Adipose tissue (tissue), 3 donors: ENCODE measurements around the gene HOXB9. TPM values are rescaled to one million over a fixed set of nuclear protein-coding genes. Genes with fewer than 3 reads are reported as not detected.

Source experiments
- H3K27ac ChIP-seq: one replicate; pipeline ENCODE4 v1.5.1; 2013; ENCODE audit warnings: low read depth, low read length
- WGBS, 3 donors: extraction: QIAGEN DNeasy Blood & Tissue Kit; methylation state at CpG; one replicate each; pipeline ENCODE4 v1.1.7; 2013; 5-methylcytosine and 5-hydroxymethylcytosine counted together
- polyA plus RNA-seq, 3 donors: library from polyadenylated mRNA; stranded (reverse); fragments of 200-250 nt; gene quantifications; one replicate each; pipeline ENCODE4 v1.2.3, GENCODE V29; 2013
- donor health status: healthy with polysubstance abuse.
- donor health status: Bipolar disorder and iron deficiency.
- donor health status: healthy.

HOXB9 gene
- polyA plus RNA-seq, 3 donors, result 0.15 to 1.0 (median 0.97) TPM

DNA sequence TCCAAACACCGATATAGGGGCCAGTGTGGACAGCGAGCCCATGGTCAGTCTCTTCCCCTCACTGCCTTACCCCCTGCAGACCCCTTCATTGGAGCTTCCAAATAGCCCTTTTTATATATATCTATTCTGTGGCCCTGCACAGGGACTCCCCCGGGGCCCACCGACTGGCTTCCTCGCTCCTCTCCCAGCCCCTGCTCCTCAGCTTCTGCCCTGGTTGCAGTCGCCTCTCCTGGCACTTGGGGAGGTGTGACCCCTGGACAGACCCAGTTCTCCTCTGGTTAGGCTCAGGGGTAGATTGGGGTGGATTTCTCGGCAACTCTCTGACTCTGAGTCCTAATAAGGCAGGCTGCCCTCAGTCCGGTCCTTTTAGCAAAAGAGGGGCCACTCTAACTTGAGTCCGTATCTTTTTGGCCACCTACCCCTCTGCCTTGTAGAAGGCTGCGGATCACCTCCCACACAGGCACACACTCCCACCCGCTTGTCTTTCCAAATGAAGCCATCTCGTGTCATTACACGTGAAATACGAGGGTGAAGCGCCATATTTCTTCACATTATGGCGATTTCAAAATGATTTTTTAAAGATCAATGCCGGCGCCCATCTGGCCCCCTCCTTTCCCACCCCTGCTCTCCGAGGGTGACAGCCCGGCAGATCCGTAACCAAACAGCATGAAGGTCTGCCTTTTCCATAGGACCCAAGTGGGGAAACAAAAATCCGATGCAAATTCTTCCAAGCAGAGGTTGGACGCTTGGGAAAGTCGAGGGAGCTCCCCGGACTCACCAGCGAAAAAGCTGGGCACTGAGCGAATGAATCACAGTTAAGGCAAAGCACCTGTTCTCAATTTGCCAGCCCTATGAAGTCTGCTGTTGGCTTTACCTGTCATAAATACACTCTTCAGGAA, 1.7 kb upstream of the HOXB9 start:
- no peak overlapping the region for H3K27ac ChIP-seq
- 21 to 47% (median 47%) methylated on average over 27 of the region's 27 CpGs for WGBS, 3 donors

DNA sequence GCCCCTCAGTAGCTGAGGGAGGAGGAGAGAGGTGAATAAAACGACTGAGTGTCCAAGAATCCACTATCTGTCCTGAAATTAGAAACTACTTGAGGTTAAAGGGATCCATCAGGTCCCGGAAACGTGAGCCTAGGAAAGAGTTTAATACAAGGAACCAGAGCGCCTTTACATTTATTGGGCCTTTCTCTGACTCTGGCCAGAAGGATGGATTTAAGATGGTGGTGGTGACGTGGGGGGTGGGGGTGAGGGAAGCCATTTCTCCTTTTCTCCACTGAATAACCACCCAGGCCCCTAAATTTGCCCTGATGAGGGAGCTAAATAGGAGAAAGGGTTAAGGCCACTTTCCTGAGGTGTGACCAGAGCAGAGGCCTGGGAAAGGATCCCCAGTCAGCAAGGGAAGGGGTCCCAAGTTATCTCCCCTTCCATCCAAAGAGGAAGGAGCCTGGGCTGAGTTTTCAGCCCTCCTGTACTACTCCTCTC, 1.0 kb upstream of the HOXB9 start:
- no peak overlapping the region for H3K27ac ChIP-seq
- WGBS, 3 donors, result 24 to 45% (median 40%) methylated on average over 5 of the region's 5 CpGs

DNA sequence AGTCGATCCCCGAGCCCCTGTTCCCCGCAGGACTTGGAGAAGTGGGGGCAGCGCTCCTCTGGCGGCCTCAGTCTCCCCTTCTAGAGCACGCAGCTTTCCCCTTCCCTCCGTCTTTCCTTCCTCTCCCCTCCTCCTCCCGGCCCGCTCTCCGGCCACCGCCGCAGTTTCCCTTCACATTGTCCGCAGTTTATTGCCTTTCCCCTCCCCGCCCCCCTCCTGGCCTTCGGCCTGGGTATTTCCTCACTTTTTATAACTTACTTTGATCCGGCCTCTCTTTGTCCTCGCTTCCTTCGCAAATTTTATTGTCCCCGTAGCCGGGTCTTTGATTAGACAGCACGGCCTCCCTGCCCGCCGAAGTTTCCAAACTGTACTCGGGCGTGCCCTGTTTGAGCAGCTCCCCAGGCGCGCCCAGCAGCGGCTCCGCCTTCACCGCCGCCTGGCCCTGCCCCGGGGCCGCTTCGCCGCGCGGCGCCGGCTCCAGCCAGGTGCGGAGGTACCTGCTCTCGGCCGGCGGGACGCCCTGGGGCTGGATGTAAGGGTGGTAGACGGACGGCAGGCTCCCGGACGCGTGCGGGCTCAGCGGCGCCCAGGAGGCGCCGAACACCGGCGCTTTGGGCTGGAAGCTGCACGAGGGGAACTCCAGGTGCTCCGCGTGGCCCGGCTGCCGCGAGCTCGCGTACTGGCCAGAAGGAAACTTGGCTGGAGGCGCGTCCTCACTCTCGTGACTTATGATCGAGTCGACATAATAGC, 488 bp downstream of the HOXB9 start:
- WGBS, 3 donors, result 1% methylated on average over 68 to 69 of the region's 69 CpGs
- H3K27ac ChIP-seq, result no peak overlapping the region

DNA sequence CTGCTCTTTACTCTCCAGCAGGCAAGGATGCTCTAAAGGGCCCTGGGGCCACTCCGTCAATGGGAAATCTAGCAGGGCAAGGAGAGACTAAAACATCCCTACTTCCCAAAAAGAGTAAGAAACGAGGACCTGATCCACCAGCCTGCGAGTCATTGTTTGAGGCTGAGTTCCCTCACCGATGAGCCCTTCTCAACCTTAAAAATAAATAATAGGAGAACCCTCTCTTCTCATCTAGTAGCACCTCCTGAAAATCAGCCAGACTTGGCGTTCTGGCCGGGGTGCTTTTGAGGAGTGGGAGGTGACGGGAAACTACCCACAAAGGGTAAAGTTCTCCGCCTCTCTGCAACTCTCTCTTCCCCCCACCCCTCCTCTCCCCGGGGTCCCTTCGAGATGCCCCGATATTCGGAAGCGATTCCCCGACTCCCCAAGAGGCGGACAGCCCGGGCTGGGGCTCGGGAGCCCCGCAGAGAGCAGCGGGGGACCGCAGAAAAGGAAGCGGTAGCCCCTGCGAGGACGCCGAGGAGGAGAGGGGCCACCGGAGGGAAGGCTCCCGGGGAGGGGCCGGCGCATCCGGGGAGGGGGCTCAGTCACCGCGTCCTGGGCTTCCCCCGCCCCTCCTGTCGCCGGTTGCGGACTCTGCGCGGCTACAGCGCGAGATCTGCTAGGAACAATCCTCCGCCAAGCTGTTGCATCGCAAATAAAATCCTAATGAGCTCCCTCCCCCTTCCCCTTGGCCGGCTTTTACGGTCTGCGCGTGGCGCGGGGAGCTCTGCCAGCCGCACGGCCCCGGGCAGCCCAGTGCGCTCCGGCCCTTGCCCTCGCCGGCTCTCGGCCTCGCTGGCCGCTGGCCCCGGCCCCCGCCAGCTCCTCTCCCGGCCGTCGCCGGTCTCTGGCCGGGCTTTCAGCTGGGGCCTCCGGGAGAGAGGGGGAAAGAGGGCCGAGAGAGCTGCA, 1.3 kb downstream of the HOXB9 start:
- H3K27ac ChIP-seq, result no peak overlapping the region
- WGBS, 3 donors, result 2 to 3% (median 2%) methylated on average over 52 to 66 of the region's 66 CpGs

DNA sequence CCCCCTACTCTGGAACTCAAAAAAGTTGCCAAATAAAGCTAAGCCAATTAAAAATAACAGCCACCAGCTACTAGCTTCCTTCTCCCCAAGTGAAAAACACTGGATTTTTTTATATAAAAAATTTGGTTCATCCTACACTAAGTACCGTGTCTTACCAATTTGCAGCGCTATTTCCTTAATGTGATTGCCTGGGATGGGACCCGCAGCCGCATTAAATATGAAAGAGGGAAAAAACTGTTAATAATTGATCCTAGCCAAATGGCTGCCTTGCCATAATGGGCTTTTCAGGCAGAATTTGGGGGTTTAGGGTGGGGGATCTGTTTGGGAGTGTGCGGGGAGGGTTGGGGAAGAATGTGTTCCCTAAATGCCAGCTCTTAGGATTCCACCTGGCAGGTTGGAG, 2.0 kb downstream of the HOXB9 start:
- H3K27ac ChIP-seq, result no peak overlapping the region
- WGBS, 3 donors, result 24 to 71% (median 60%) methylated on average over 5 of the region's 5 CpGs

DNA sequence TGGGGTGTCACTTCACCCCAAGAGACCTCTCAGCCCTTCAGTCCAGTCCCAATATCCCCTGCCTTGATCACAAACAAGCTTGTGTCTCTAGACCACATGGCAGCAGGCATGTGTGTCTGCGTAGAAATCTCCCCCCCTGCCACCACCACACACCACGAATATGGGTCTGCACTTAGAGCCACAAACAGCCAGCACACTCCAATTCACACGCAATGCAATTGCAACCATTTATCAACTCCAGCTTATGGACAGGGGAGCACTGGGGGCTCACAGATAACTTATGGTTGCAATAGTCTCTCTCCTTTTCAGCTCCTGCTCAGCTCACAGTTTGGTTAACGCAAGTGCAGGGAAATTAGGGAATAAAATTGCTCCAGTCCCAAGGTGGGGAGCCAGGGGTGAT, 2.6 kb downstream of the HOXB9 start:
- WGBS, 3 donors, result 25 to 58% (median 55%) methylated on average over 4 of the region's 4 CpGs

DNA sequence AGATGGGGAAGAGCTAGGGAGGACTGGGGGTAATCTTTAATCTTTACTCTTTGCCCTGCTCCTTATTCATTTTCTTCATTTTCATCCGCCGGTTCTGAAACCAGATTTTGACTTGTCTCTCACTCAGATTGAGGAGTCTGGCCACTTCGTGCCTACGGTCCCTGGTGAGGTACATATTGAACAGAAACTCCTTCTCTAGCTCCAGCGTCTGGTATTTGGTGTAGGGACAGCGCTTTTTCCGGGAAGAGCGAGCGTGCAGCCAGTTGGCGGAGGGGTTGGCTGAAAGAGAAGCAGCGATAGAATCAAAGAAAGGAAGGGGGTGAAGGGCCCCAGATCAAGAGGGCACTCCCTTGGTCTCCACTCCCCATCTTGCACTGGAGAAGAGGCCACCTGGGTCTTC, 3.3 kb downstream of the HOXB9 start:
- no peak overlapping the region for H3K27ac ChIP-seq
- WGBS, 3 donors, result 27 to 76% (median 67%) methylated on average over 11 of the region's 11 CpGs

More for the DNA sequence above, 2.6 kb downstream of the HOXB9 start:
- H3K27ac ChIP-seq, result no peak overlapping the region

DNA sequence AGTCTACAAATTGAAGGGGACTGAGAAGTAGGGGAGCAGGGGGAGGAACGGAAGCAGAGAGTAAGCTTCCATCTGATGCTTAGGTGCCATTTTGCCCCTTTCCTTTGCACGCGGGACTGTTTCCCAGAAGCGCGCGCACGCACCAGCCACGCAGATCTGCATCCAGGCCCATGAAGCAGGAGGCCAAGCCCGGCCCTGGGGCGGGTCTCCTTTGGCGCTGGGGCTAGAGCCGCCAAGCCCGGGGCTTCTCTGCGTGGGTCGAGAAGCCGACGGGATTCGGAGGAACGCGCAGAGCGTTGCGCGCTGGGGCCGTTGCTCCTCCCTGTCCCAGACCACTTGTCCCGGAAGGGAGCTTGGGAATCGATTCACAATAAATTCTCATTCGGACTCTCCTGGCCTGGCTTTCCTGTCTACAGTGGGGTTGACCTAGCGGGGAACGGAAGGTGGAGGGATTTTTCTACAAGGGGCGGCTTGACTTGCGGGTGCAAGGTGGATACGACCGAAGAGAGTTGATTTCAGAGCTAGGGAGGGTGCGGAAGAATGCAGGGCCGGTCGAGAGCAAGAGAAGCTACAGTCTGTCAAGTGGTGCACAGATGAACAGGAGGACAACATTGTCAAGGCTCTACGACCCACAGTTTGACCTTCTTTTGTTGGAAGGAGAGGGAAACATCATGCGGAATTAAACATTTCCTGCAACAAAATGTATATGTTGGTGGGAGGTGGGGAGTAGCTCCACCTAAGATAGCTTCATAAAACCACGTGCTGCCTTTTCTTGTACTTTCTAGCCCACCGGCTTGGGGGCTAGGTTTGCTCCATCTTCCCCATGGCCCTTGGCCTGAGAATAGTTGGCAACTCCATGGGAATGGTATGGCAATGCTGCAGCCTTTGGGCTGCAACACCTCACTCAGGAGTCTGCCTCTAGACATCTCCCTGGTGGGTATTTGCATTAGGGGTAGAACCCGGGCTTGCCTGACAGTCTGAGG, 4.5 kb downstream of the HOXB9 start:
- 17 to 59% (median 56%) methylated on average over 37 to 41 of the region's 41 CpGs for WGBS, 3 donors

DNA sequence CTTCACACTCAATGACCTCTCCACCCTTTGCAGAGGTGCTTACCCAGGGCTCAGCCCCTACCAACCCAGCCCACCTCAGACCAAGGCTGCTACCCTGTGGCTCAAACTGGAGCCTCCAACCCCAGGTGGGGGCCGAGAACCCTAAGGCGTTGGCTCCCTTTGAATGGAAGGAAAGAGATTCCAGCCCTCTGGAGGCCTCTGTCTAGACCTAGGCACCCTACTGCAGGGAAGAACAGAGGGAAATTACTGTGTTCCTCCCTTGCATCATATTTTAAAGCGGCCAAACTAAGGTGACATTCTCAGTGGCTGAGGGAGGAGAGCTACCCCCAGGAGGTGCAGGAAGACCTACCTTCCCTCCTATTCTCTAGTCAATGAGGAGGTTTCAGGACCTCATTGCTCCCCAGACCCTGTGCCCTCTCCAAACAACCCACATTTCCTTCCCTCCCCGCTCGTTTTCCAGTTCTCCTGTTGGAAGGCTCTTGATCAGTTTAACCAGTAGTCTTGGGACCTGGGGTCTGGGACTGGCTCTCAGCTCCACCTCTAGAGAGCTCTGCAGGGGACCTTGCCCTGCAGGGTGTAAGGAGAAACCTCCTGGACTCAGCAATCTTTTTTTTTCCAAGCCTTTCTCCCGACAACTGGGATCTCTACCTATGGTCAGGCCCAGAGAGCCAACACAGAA, 5.6 kb downstream of the HOXB9 start:
- WGBS, 3 donors, result 32 to 82% (median 78%) methylated on average over 6 of the region's 6 CpGs
- no peak overlapping the region for H3K27ac ChIP-seq

More for the DNA sequence above, 4.5 kb downstream of the HOXB9 start:
- no peak overlapping the region for H3K27ac ChIP-seq

DNA sequence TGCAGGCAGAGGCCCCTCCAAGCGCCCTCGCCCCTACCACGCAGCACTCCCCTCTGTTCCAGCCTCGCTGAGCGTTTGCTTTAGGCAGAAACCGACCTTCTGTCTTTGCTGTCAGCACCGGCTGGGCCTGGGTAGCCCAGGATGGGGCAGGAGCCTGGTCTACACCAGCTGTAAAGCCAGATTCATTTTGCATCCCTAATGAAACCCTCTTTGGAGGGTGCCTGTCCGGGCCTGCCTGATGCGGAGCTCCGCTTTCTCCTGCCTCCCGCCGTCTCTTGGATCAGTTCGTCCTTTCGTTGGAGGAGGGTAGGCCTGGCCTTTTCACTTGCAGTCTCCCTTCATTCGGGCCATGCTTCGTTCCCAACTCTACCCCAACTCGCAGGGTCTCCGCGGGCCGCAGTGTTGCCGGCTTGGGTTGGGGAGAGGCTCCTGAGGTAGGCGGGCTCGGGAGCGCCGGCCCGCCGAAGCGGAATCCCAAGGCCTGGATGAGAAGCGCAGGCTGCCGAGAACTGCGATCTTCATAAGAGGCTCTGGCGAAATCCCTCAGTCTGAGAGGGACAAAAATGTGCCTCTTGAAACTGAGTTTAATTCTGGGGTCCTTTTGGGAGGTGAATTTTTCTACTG, 6.2 kb downstream of the HOXB9 start:
- 22 to 77% (median 70%) methylated on average over 32 of the region's 32 CpGs for WGBS, 3 donors
- H3K27ac ChIP-seq, result no peak overlapping the region

DNA sequence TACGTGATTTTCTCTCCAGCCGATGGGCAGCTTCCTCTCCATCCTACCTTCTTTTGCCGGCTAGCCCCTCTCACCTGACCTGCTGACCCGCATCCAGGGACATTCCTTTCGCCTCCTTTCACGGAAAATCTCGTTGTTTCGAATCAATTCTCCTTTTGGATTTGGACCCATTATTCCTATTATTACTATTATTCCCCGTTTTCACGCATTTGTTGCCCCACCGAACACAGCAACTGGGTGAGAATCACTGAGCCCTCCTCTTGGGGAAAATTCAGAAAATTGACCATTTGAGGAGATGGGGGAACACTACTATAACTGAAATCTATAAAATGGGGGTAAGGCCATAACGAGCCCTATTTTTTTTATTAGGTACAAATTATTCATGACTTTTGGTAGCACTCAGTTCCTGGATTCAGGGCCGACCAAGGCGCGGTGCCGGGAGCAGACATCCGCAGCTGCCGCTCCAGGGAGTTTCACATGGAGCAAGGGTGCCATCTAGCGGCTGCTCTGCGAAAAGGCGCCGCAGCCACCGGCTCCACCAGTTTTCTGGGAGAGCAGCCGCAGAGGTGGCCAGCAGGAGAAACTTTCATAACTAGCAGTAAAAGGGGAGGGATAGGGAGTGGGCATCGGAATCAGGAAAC, 7.8 kb downstream of the HOXB9 start:
- H3K27ac ChIP-seq, result no peak overlapping the region
- 5 to 12% (median 11%) methylated on average over 25 of the region's 25 CpGs for WGBS, 3 donors

DNA sequence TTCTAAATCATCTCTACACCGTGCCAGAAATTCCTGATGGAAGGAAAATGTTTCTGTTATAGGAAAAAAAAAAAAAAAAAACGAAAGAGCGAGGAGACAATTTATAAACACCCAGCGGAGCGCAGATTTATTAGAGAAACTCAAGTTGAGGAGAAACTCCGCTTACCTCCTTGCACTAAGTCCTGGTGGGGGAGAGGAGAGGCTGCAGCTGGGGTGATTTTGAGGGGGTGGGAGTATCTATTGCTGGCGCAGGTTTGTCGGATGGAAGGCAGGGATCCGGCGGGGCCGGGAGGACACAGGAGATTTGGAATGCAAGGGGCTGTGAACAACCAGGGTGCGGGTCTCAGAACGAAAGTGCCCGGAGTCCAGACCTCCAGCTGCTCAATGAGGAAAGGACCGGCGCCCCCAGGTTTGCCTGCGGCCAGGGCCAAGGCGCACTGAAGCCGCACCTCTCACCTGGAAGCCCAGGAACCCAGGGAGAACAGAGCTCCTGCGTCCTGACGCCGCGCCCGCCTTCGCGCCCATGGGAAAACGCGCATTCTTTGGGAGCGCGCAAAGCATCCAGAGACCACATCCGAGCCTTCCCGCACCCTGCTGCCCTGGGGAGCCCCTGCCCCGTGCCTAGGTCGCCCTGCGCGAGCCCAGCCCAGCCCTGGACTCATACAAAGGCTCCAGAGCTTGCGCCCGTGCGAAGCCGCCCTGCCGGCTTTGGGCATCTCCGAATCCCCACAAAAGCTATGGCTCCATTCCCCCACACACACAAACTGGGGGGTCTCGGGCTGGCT, 8.5 kb downstream of the HOXB9 start:
- H3K27ac ChIP-seq, result no peak overlapping the region
- 5 to 24% (median 21%) methylated on average over 41 to 43 of the region's 43 CpGs for WGBS, 3 donors

DNA sequence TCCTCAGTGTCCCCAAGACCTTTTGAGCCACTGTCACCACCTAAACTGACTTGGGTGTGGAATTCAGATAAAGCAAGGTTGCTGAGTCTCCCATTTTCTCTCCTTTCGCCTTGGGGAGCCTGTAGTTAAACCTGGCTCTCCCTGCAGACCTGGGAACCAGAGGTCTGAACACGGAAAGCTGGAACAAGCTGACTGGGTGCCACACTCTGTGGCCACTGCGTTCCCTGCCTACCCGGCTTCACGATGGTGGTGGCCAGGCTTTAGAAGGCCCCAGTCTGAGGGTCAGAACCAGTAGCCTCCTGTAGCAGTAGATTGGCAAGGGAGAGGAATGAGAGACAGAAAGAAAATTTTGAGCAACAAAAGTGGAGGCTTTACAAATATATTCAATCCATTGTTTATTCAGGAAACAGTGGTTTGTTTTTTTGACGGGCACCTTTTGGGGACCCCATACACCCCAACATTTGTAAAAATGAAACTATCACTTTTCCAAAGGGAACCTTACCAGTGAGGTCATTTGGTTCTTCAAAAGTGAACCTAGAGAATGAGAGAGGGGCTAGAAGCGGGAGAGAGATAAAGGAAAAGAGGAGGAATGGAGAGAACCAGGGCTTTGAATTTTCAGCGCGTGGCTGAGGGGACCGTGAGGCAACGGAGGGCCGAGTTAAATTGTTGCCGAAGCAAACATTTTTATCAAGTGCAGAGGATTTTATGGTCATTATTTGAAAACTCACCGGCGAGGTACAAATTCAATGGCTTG, 9.3 kb downstream of the HOXB9 start:
- H3K27ac ChIP-seq, result no peak overlapping the region
- WGBS, 3 donors, result 21 to 58% (median 57%) methylated on average over 15 of the region's 15 CpGs

DNA sequence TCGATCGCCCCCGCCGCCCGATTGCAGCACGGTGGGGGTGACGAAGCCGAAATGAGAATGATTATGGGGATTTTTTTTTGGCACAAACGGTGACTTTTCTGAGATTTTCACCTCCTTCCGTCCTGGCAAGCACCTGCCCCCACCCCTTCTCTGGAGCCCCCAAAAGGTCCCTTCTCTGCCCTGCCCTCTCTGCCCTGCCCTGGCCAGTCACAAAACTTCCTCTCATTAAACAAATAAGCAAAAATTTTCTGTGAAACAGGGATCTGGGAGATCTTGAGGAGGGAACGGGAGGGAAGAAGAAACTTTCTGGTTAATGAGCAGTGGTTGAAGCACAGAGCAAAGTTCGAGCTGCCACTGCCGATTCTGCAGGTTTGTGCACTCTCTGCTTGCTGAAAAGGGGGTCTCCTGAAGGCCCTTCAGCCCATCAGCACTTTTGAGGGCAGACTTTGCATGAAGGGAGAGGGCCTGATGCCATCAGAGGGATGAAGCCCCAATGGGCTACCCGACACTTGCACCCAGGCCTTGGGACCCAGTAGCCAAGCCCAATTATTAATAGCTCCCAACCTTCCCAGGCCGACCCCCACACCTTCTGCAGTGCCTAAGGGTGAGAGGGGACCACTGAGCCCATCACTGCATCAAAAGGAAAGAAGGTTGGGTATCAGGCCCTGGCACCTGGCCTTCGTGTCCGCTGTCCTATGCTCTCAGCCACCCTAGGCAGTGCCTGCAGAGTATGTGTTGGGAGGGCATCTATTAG, 10.0 kb downstream of the HOXB9 start:
- no peak overlapping the region for H3K27ac ChIP-seq
- WGBS, 3 donors, result 18 to 61% (median 46%) methylated on average over 17 of the region's 17 CpGs
